GM12878 (cell line): ENCODE measurements around the gene LRRC2. TPM values are rescaled to one million over a fixed set of nuclear protein-coding genes. Genes with fewer than 3 reads are reported as not detected.

ENCODE experiments used
- ATAC-seq: fragments of 200-7000 bp; cut with Tn5 transposase; 3 replicates; pipeline ENCODE4 v1.9.1; 2020; ENCODE audit warnings: mild to moderate bottlenecking, moderate library complexity
- BruUV-seq: library from RNA; stranded (reverse); fragments of 400-500 nt; replicated peaks from 2 replicates; lab custom pipeline; 2021; lab: Mats Ljungman, UMichigan
- CTCF ChIA-PET: fragments of 300-600 bp; sonication (Branson Sonifier 250); formaldehyde crosslinking; extraction: SDS; loops from one replicate; lab custom pipeline; 2021; ENCODE audit warnings: inconsistent platforms; lab: Yijun Ruan, JAX
- POLR2A ChIA-PET: fragments of 350-600 bp; formaldehyde crosslinking; extraction: SDS; loops from one replicate; lab custom pipeline; 2021; ENCODE audit warnings: inconsistent platforms; lab: Charles Lee
- RAD21 ChIA-PET: fragments of 300-600 bp; sonication (Branson Sonifier 250); formaldehyde crosslinking; loops from one replicate; lab custom pipeline; 2023; ENCODE audit warnings: antibody characterized with exemption; ENCODE audit not compliant: unreplicated experiment; lab: Charles Lee
- SMC1A ChIA-PET: fragments of 300-600 bp; sonication (Branson Sonifier 250); formaldehyde crosslinking; loops from one replicate; lab custom pipeline; 2023; ENCODE audit not compliant: unreplicated experiment, uncharacterized antibody; lab: Charles Lee
- DNase-seq: peaks from one replicate; pipeline ENCODE4 v3.0.0-alpha.2; 2011; ENCODE audit warnings: low read depth, low spot score
- FAIRE-seq: peaks from 3 replicates; lab custom pipeline; 2011; peaks lifted over from hg19 to GRCh38; lab: Jason Lieb, UNC
- H2AFZ ChIP-seq: 2 replicates; pipeline ENCODE4 v1.6.0; 2011; ENCODE audit warnings: low read depth, low read length, control low read depth; ENCODE audit not compliant: control insufficient read depth
- H3K27ac ChIP-seq: 2 replicates; pipeline ENCODE4 v1.5.1; 2011; ENCODE audit warnings: control low read depth; ENCODE audit not compliant: control insufficient read depth, insufficient read depth
- H3K27me3 ChIP-seq, 2 experiments: replicated peaks in 1 of 2; 2 replicates each; pipeline versions ENCODE4 v1.6.0 to v1.6.1; 2011; ENCODE audit warnings: low read length in 1 of 2; ENCODE audit not compliant: control insufficient read depth in 2 of 2, insufficient read depth in 2 of 2
- H3K36me3 ChIP-seq, 2 experiments: 2 replicates each; pipeline ENCODE4 v1.5.1; 2011; ENCODE audit warnings: low read length in 1 of 2; ENCODE audit not compliant: control insufficient read depth in 2 of 2, insufficient read depth in 2 of 2
- H3K4me1 ChIP-seq: 2 replicates; pipeline ENCODE4 v1.6.1; 2011; ENCODE audit warnings: mild to moderate bottlenecking, low read length, moderate library complexity, mixed read lengths; ENCODE audit not compliant: control insufficient read depth, insufficient read depth
- H3K4me2 ChIP-seq: 2 replicates; pipeline ENCODE4 v1.6.0; 2011; ENCODE audit warnings: control low read depth; ENCODE audit not compliant: control insufficient read depth, insufficient read depth
- H3K4me3 ChIP-seq: fragments of 200-600 bp; sonication (generic); 2 replicates; pipeline ENCODE4 v1.5.1; 2016
- H3K79me2 ChIP-seq: 2 replicates; pipeline ENCODE4 v1.6.0; 2011; ENCODE audit warnings: low read length; ENCODE audit not compliant: control insufficient read depth, insufficient read depth
- H3K9ac ChIP-seq: 2 replicates; pipeline ENCODE4 v1.8.0; 2011; ENCODE audit warnings: low read length, control low read depth, mixed read lengths; ENCODE audit not compliant: control insufficient read depth, insufficient read depth
- H3K9me3 ChIP-seq: replicated peaks from 3 replicates; pipeline ENCODE4 v1.5.1; 2011; ENCODE audit warnings: mild to moderate bottlenecking, low read length; ENCODE audit not compliant: control insufficient read depth, insufficient read depth
- H4K20me1 ChIP-seq: 2 replicates; pipeline ENCODE4 v1.6.0; 2011; ENCODE audit not compliant: control insufficient read depth, insufficient read depth
- ATF2 ChIP-seq: IDR thresholded peaks from 2 replicates; pipeline ENCODE4 v1.6.1; 2012; ENCODE audit warnings: low read length, inconsistent platforms
- CBX3 ChIP-seq: fragments of 200-600 bp; sonication (generic); IDR thresholded peaks from 2 replicates; pipeline ENCODE4 v1.6.1; 2016; ENCODE audit warnings: low read depth, borderline replicate concordance
- CHD2 ChIP-seq: IDR thresholded peaks from 2 replicates; pipeline ENCODE4 v1.6.1; 2011; ENCODE audit warnings: low read depth, low read length, improper control_type of control experiment, borderline replicate concordance
- GABPA ChIP-seq: IDR thresholded peaks from 2 replicates; pipeline ENCODE4 v1.6.1; 2014; ENCODE audit warnings: antibody characterized with exemption, low read depth, mild to moderate bottlenecking, inconsistent platforms
- RELB ChIP-seq: fragments of 450-650 bp; IDR thresholded peaks from 2 replicates; pipeline ENCODE4 v1.6.1; 2017; ENCODE audit warnings: low read depth, mild to moderate bottlenecking, moderate library complexity
- SREBF2 ChIP-seq: IDR thresholded peaks from 2 replicates; pipeline ENCODE4 v1.6.1; 2012; ENCODE audit warnings: mild to moderate bottlenecking, low read length
- STAT1 ChIP-seq: fragments of 450-650 bp; conservative IDR thresholded peaks from 2 replicates; pipeline ENCODE4 v1.6.1; 2014; ENCODE audit warnings: antibody characterized with exemption, mild to moderate bottlenecking
- TBL1XR1 ChIP-seq: IDR thresholded peaks from 2 replicates; pipeline ENCODE4 v1.6.1; 2012; ENCODE audit warnings: low read depth, low read length, improper control_type of control experiment
- YY1 ChIP-seq: IDR thresholded peaks from 2 replicates; pipeline ENCODE4 v1.6.1; 2011; ENCODE audit warnings: low read depth, mild to moderate bottlenecking, low read length
- ZNF24 ChIP-seq: fragments of 450-650 bp; IDR thresholded peaks from 2 replicates; pipeline ENCODE4 v1.6.1; 2017; ENCODE audit warnings: antibody characterized with exemption, mild to moderate bottlenecking
- WGBS: methylation state at CpG from one replicate; pipeline ENCODE4 v1.1.6; 2016; ENCODE audit warnings: low lambda C conversion rate; ENCODE audit not compliant: insufficient replicate concordance, insufficient coverage; ENCODE audit errors: missing lambda C conversion rate; 5-methylcytosine and 5-hydroxymethylcytosine counted together
- in situ Hi-C: fragments of 300-500 bp; cut with MboI; formaldehyde crosslinking; loops from 9 replicates; pipeline ENCODE4 v1.14.3; 2018; ENCODE audit warnings: mixed read lengths
- intact Hi-C: fragments of 100-400 bp; cut with micrococcal nuclease; formaldehyde crosslinking; loops from one replicate; pipeline ENCODE4 v1.14.2; 2022; ENCODE audit not compliant: unreplicated experiment
- polyA plus RNA-seq, 11 experiments: library from polyadenylated mRNA; depleted of rRNA in 4 of 11; unstranded in 6 of 11; stranded (reverse) in 5 of 11; fragments of >200 nt; fragmentation: Nextera tagmentation in 4 of 11; fragmentation: Illumina TruSeq in 1 of 11; extraction: Ambion mirVana in 4 of 11; extraction: Trizol in 1 of 11; gene quantifications; 1 replicate in 1 of 11; 2 replicates in 10 of 11; pipeline versions ENCODE4 v1.2.1 to v1.2.3, GENCODE V29; 2011 to 2016; ENCODE audit warnings: inconsistent platforms in 2 of 11, missing spikeins in 2 of 11, low read depth in 1 of 11
- total RNA-seq, 4 experiments: library from RNA; depleted of rRNA in 3 of 4; stranded (reverse); fragments of >200 nt in 3 of 4; fragmentation: Illumina TruSeq in 1 of 4; extraction: Trizol in 1 of 4; gene quantifications; 2 replicates each; pipeline versions ENCODE4 v1.2.1 to v1.2.3, GENCODE V29; 2013 to 2021
- TF ChIP-seq, protein P1 (sequence below): fragments of 450-650 bp; formaldehyde crosslinking; IDR thresholded peaks from 2 replicates; pipeline ENCODE4 v1.4.0; 2020; ENCODE audit warnings: mild to moderate bottlenecking, moderate library complexity

LRRC2 gene
- total and polyA plus RNA-seq, 10 of the 15 experiments (the other 5 are each of a cell fraction or from before 2014, with no cell fraction given): not detected

- no TSS peak for BruUV-seq
- no peak for DNase-seq
- no peak overlapping the region for H3K4me2 ChIP-seq
- no peak overlapping the region for H2AFZ ChIP-seq
- no peaks in the 10 kb centered on the region for H4K20me1 ChIP-seq
- RAD21 ChIA-PET: interaction anchor here (1.1 kb wide), 1 partner anchor 15 kb away, joined by 4 read pairs; no protein-coding TSS in a partner anchor
- no peaks in the 10 kb centered on the region for H3K9me3 ChIP-seq
- no peaks in the 10 kb centered on the region for H3K4me1 ChIP-seq
- SMC1A ChIA-PET: interaction anchor here (0.5 kb wide), 1 partner anchor 30 kb away, joined by 3 read pairs; no protein-coding TSS in a partner anchor
- H3K4me3 ChIP-seq: no peak overlapping the region
- CTCF ChIA-PET: interaction anchor here (1.1 to 1.5 kb wide), 2 partner anchors 15 to 126 kb away, joined by 4 read pairs; no protein-coding TSS in a partner anchor
- H3K27ac ChIP-seq: no peak overlapping the region
- ATAC-seq: no peak
- H3K36me3 ChIP-seq: no peaks in the 10 kb centered on the region
- WGBS: 9% methylated on average over 4 of the region's 4 CpGs
- H3K27me3 ChIP-seq: peaks cover 5 to 7% of the 10 kb centered on the region in 2 experiments
- peak; percentile 54 for FAIRE-seq
- no peaks in the 10 kb centered on the region for H3K79me2 ChIP-seq
- TF ChIP-seq GABPA (no peak), CBX3 (no peak), TBL1XR1 (no peak), CHD2 (no peak), SREBF2 (no peak), YY1 (no peak), RELB (no peak), ATF2 (no peak), STAT1 (no peak), ZNF24 (no peak)
- TF ChIP-seq, protein P1, sequence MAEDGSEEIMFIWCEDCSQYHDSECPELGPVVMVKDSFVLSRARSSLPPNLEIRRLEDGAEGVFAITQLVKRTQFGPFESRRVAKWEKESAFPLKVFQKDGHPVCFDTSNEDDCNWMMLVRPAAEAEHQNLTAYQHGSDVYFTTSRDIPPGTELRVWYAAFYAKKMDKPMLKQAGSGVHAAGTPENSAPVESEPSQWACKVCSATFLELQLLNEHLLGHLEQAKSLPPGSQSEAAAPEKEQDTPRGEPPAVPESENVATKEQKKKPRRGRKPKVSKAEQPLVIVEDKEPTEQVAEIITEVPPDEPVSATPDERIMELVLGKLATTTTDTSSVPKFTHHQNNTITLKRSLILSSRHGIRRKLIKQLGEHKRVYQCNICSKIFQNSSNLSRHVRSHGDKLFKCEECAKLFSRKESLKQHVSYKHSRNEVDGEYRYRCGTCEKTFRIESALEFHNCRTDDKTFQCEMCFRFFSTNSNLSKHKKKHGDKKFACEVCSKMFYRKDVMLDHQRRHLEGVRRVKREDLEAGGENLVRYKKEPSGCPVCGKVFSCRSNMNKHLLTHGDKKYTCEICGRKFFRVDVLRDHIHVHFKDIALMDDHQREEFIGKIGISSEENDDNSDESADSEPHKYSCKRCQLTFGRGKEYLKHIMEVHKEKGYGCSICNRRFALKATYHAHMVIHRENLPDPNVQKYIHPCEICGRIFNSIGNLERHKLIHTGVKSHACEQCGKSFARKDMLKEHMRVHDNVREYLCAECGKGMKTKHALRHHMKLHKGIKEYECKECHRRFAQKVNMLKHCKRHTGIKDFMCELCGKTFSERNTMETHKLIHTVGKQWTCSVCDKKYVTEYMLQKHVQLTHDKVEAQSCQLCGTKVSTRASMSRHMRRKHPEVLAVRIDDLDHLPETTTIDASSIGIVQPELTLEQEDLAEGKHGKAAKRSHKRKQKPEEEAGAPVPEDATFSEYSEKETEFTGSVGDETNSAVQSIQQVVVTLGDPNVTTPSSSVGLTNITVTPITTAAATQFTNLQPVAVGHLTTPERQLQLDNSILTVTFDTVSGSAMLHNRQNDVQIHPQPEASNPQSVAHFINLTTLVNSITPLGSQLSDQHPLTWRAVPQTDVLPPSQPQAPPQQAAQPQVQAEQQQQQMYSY (CRISPR knock-in tag): no peak
- TF ChIP-seq, all 136 proteins: peak for 0
- POLR2A ChIA-PET: no interaction called here
- intact Hi-C loops: no loop called here
- H3K9ac ChIP-seq: no peak overlapping the region
- in situ Hi-C loops: no loop called here
These were observed 48.3 kb upstream of the LRRC2 start for GRCh38 chr3:46614431-46614830.
